ENCODE measurements around the gene GPX2.

GPX2 gene

GRCh38 chr14:64931123-64931522, 11.4 kb downstream of the GPX2 start:
- H4K20me1 ChIP-seq (ENCODE audit: insufficient read depth, low read length) = no peaks in the 10 kb centered on the region
- H2AFZ ChIP-seq (ENCODE audit: low read length) = no peak overlapping the region
- H3K27me3 ChIP-seq (ENCODE audit: insufficient read depth, low read length) = no peaks in the 10 kb centered on the region
- H3F3A ChIP-seq (ENCODE audit: insufficient read depth, low read length) = no peaks in the 10 kb centered on the region
- no peaks in the 10 kb centered on the region for H3K79me2 ChIP-seq (ENCODE audit: insufficient read depth, low read length)
- no peaks in the 10 kb centered on the region for H3K9me2 ChIP-seq (ENCODE audit: low read depth, low read length)
- peaks cover 9% of the 10 kb centered on the region for H3K4me1 ChIP-seq (ENCODE audit: insufficient read depth, low read length, severe bottlenecking)
- H3K4me3 ChIP-seq (ENCODE audit: low read depth, low read length, poor library complexity, severe bottlenecking) = no peak overlapping the region
- H3K9me3 ChIP-seq (ENCODE audit: low read length) = no peaks in the 10 kb centered on the region
- TF ChIP-seq EZH2 (IDR thresholded peaks at IDR 0.05; ENCODE audit: borderline replicate concordance, low read length) = no peak
- TF ChIP-seq, protein P1, sequence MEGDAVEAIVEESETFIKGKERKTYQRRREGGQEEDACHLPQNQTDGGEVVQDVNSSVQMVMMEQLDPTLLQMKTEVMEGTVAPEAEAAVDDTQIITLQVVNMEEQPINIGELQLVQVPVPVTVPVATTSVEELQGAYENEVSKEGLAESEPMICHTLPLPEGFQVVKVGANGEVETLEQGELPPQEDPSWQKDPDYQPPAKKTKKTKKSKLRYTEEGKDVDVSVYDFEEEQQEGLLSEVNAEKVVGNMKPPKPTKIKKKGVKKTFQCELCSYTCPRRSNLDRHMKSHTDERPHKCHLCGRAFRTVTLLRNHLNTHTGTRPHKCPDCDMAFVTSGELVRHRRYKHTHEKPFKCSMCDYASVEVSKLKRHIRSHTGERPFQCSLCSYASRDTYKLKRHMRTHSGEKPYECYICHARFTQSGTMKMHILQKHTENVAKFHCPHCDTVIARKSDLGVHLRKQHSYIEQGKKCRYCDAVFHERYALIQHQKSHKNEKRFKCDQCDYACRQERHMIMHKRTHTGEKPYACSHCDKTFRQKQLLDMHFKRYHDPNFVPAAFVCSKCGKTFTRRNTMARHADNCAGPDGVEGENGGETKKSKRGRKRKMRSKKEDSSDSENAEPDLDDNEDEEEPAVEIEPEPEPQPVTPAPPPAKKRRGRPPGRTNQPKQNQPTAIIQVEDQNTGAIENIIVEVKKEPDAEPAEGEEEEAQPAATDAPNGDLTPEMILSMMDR (IDR thresholded peaks at IDR 0.05; ENCODE audit: low read length) = no peak
- no peak overlapping the region for H3K27ac ChIP-seq (ENCODE audit: low read depth, low read length, poor library complexity, severe bottlenecking)
- no peak overlapping the region for H3K9ac ChIP-seq (ENCODE audit: low read length)
- no peak overlapping the region for H3K4me2 ChIP-seq (ENCODE audit: low read length)
- H3K36me3 ChIP-seq (ENCODE audit: insufficient read depth, low read length) = peaks cover 94% of the 10 kb centered on the region

- TF ChIP-seq EZH2 (IDR thresholded peaks at IDR 0.05; ENCODE audit: borderline replicate concordance, low read length) = no peak
- TF ChIP-seq, protein P1 (IDR thresholded peaks at IDR 0.05; ENCODE audit: low read length) = no peak
- H3K4me2 ChIP-seq (ENCODE audit: low read length) = no peak overlapping the region
- H3K27ac ChIP-seq (ENCODE audit: low read depth, low read length, poor library complexity, severe bottlenecking) = no peak overlapping the region
- no peaks in the 10 kb centered on the region for H4K20me1 ChIP-seq (ENCODE audit: insufficient read depth, low read length)
- H3K9me3 ChIP-seq (ENCODE audit: low read length) = no peaks in the 10 kb centered on the region
- H3F3A ChIP-seq (ENCODE audit: insufficient read depth, low read length) = no peaks in the 10 kb centered on the region
- peaks cover 9% of the 10 kb centered on the region for H3K4me1 ChIP-seq (ENCODE audit: insufficient read depth, low read length, severe bottlenecking)
- H3K9me2 ChIP-seq (ENCODE audit: low read depth, low read length) = no peaks in the 10 kb centered on the region
- no peak overlapping the region for H2AFZ ChIP-seq (ENCODE audit: low read length)
- peaks cover 94% of the 10 kb centered on the region for H3K36me3 ChIP-seq (ENCODE audit: insufficient read depth, low read length)
- no peaks in the 10 kb centered on the region for H3K79me2 ChIP-seq (ENCODE audit: insufficient read depth, low read length)
- H3K4me3 ChIP-seq (ENCODE audit: low read depth, low read length, poor library complexity, severe bottlenecking) = no peak overlapping the region
- no peak overlapping the region for H3K9ac ChIP-seq (ENCODE audit: low read length)
- H3K27me3 ChIP-seq (ENCODE audit: insufficient read depth, low read length) = no peaks in the 10 kb centered on the region
Measured at GRCh38 chr14:64930085-64930843, 12.3 kb downstream of the GPX2 start.

GRCh38 chr14:64929014-64929359, 13.6 kb downstream of the GPX2 start:
- Histone ChIP-seq H3K4me2 (ENCODE audit: low read length) (no peak overlapping the region), H3K36me3 (ENCODE audit: insufficient read depth, low read length) (peaks cover 96% of the 10 kb centered on the region), H3F3A (ENCODE audit: insufficient read depth, low read length) (no peaks in the 10 kb centered on the region), H4K20me1 (ENCODE audit: insufficient read depth, low read length) (no peaks in the 10 kb centered on the region), H3K9ac (ENCODE audit: low read length) (no peak overlapping the region), H3K79me2 (ENCODE audit: insufficient read depth, low read length) (no peaks in the 10 kb centered on the region), H3K4me3 (ENCODE audit: low read depth, low read length, poor library complexity, severe bottlenecking) (no peak overlapping the region), H3K9me2 (ENCODE audit: low read depth, low read length) (no peaks in the 10 kb centered on the region), H3K27ac (ENCODE audit: low read depth, low read length, poor library complexity, severe bottlenecking) (no peak overlapping the region), H3K4me1 (ENCODE audit: insufficient read depth, low read length, severe bottlenecking) (peaks cover 9% of the 10 kb centered on the region), H3K27me3 (ENCODE audit: insufficient read depth, low read length) (no peaks in the 10 kb centered on the region), H3K9me3 (ENCODE audit: low read length) (no peaks in the 10 kb centered on the region), H2AFZ (ENCODE audit: low read length) (no peak overlapping the region)
- TF ChIP-seq, protein P1 (IDR thresholded peaks at IDR 0.05; ENCODE audit: low read length) = no peak
- no peak for TF ChIP-seq EZH2 (IDR thresholded peaks at IDR 0.05; ENCODE audit: borderline replicate concordance, low read length)

Measured in OCI-LY1 (cell line).